ENCODE data around the gene FERMT1. TPM values are rescaled to one million over a fixed set of nuclear protein-coding genes. Genes with fewer than 3 reads are reported as not detected.
"Not testable (repeated sequence)": the region's sequence is repeated elsewhere in the genome, so short reads cannot be mapped to it uniquely, and the experiment has no call there.

Gene FERMT1
- total and polyA plus RNA-seq, 4 donors: 5.2 to 6.8 (median 5.5) TPM

GRCh38 chr20:6058684-6059295, 64.0 kb downstream of the FERMT1 start:
- Histone ChIP-seq H3K27ac (ENCODE audit: low read depth, low read length) (no peak overlapping the region), H3K36me3 (ENCODE audit: control insufficient read depth, insufficient read depth, low read length) (no peaks in the 10 kb centered on the region), H3K4me1 (ENCODE audit: control insufficient read depth, insufficient read depth, low read length) (no peaks in the 10 kb centered on the region), H3K4me3 (ENCODE audit: low read depth, low read length) (no peak overlapping the region), H3K9me3 (ENCODE audit: control insufficient read depth, insufficient read depth, low read length) (no peaks in the 10 kb centered on the region), H3K27me3 (ENCODE audit: control insufficient read depth, insufficient read depth, low read length) (no peaks in the 10 kb centered on the region)
- 79% methylated on average over 4 of the region's 7 CpGs for WGBS (ENCODE audit: insufficient coverage)
- DNase-seq (ENCODE audit: low read depth in 4 of 6, low spot score in 6 of 6): no peak

DNA sequence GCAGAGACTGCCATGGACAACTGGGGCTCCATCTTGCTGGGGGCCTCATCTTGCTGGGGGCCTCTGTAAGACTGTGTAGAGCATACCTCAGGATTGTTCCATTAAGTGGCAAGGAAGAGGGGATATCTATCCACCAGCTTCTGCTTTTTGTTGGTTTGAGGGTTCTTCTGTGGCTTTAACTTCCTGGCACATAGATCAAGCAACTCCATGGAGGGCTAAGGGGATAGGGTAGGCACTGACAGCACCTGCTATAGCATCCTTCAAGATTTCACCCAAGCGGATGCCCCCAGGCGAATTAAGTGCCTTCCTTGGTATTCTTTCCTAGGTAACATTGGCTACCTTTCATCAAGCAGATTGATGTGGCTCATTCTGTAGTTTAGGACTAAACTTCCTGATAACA, 65.1 kb downstream of the FERMT1 start:
- Histone ChIP-seq H3K27ac (ENCODE audit: low read depth, low read length) (no peak overlapping the region), H3K4me1 (ENCODE audit: control insufficient read depth, insufficient read depth, low read length) (peaks cover 2% of the 10 kb centered on the region), H3K36me3 (ENCODE audit: control insufficient read depth, insufficient read depth, low read length) (no peaks in the 10 kb centered on the region), H3K4me3 (ENCODE audit: low read depth, low read length) (no peak overlapping the region), H3K9me3 (ENCODE audit: control insufficient read depth, insufficient read depth, low read length) (no peaks in the 10 kb centered on the region), H3K27me3 (ENCODE audit: control insufficient read depth, insufficient read depth, low read length) (peaks cover 2% of the 10 kb centered on the region)
- DNase-seq (ENCODE audit: low read depth in 4 of 6, low spot score in 6 of 6): no peak
- WGBS (ENCODE audit: insufficient coverage): no CpG with 5 or more reads among the region's 2 CpGs

DNA sequence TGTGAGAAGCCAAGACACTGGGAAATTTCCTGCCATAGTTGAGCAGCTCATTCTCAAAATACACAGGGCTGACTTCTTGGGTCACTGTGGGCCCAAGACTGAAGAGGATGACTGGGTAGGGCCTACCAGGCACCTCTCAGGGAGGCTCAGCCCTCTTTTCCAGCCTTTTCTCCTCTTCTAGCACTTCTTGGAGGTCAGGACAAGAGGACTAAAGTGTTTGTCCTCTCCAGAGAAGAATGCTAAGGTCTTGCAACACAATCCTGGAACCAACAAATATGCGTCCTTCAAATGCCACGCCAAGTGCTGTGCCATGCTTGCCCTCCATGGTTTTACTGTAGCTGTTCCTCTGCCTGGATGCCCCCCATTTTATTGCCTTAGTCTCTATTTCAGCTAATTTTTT, 65.7 kb downstream of the FERMT1 start:
- Histone ChIP-seq H3K4me3 (ENCODE audit: low read depth, low read length) (no peak overlapping the region), H3K4me1 (ENCODE audit: control insufficient read depth, insufficient read depth, low read length) (peaks cover 5% of the 10 kb centered on the region), H3K9me3 (ENCODE audit: control insufficient read depth, insufficient read depth, low read length) (no peaks in the 10 kb centered on the region), H3K27ac (ENCODE audit: low read depth, low read length) (no peak overlapping the region), H3K36me3 (ENCODE audit: control insufficient read depth, insufficient read depth, low read length) (no peaks in the 10 kb centered on the region), H3K27me3 (ENCODE audit: control insufficient read depth, insufficient read depth, low read length) (peaks cover 4% of the 10 kb centered on the region)
- no peak for DNase-seq (ENCODE audit: low read depth in 4 of 6, low spot score in 6 of 6)
- 90% methylated on average over 2 of the region's 2 CpGs for WGBS (ENCODE audit: insufficient coverage)

- Histone ChIP-seq H3K27ac (ENCODE audit: low read depth, low read length) (no peak overlapping the region), H3K4me1 (ENCODE audit: control insufficient read depth, insufficient read depth, low read length) (peaks cover 10% of the 10 kb centered on the region), H3K9me3 (ENCODE audit: control insufficient read depth, insufficient read depth, low read length) (no peaks in the 10 kb centered on the region), H3K4me3 (ENCODE audit: low read depth, low read length) (no peak overlapping the region), H3K27me3 (ENCODE audit: control insufficient read depth, insufficient read depth, low read length) (peaks cover 13% of the 10 kb centered on the region), H3K36me3 (ENCODE audit: control insufficient read depth, insufficient read depth, low read length) (no peaks in the 10 kb centered on the region)
- no peak for DNase-seq (ENCODE audit: low read depth in 4 of 6, low spot score in 6 of 6)
- WGBS (ENCODE audit: insufficient coverage): 90% methylated on average over 9 of the region's 9 CpGs
Observed at GRCh38 chr20:6055981-6056569, 66.8 kb downstream of the FERMT1 start.

DNA sequence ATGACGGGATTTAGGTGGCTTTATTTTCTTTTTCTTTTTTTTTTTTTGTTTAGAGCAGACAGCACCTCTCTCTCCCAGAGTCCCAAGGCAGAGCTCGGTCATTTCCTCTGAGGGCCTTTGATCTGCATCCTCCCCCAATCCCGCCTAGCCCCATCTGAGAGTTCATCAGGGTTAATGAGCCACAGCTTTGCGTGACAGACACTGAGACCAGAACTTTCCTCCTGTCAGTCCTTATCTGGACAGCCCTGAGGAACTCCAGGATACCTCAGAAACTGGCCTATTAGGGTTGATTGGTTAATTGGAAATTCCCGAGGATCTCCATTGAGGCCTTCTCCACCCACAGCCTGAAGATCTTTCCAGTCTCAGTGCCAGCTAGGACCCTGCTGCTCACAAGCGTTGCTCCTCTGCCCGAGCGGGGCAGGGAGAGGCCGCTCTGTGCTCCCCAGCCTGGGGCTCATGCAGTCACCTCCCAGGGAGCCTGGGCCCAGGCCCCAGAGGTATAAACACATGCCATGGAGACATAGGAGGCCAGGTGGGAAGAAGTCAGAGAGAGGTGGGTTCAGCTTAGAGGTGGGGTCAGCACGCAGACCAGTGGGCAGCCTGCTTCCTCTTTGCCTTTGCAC, 67.6 kb downstream of the FERMT1 start:
- Histone ChIP-seq H3K4me3 (ENCODE audit: low read depth, low read length) (no peak overlapping the region), H3K27ac (ENCODE audit: low read depth, low read length) (no peak overlapping the region), H3K36me3 (ENCODE audit: control insufficient read depth, insufficient read depth, low read length) (no peaks in the 10 kb centered on the region), H3K9me3 (ENCODE audit: control insufficient read depth, insufficient read depth, low read length) (no peaks in the 10 kb centered on the region), H3K4me1 (ENCODE audit: control insufficient read depth, insufficient read depth, low read length) (peaks cover 10% of the 10 kb centered on the region), H3K27me3 (ENCODE audit: control insufficient read depth, insufficient read depth, low read length) (peaks cover 16% of the 10 kb centered on the region)
- no peak for DNase-seq (ENCODE audit: low read depth in 4 of 6, low spot score in 6 of 6)
- WGBS (ENCODE audit: insufficient coverage): 64% methylated on average over 7 of the region's 10 CpGs

- no CpG with 5 or more reads among the region's 4 CpGs for WGBS (ENCODE audit: insufficient coverage)
- not testable (repeated sequence) for H3K9me3 ChIP-seq (ENCODE audit: control insufficient read depth, insufficient read depth, low read length); H3K36me3 ChIP-seq (ENCODE audit: control insufficient read depth, insufficient read depth, low read length); H3K27ac ChIP-seq (ENCODE audit: low read depth, low read length); DNase-seq (ENCODE audit: low read depth in 4 of 6, low spot score in 6 of 6); H3K4me1 ChIP-seq (ENCODE audit: control insufficient read depth, insufficient read depth, low read length); H3K4me3 ChIP-seq (ENCODE audit: low read depth, low read length)
- H3K27me3 ChIP-seq (ENCODE audit: control insufficient read depth, insufficient read depth, low read length): peaks cover 20% of the 10 kb centered on the region
Observed at GRCh38 chr20:6054689-6055051, 68.2 kb downstream of the FERMT1 start.

- Histone ChIP-seq H3K27me3 (ENCODE audit: control insufficient read depth, insufficient read depth, low read length) (peaks cover 20% of the 10 kb centered on the region), H3K27ac (ENCODE audit: low read depth, low read length) (no peak within 1 kb of the TSS), H3K4me3 (ENCODE audit: low read depth, low read length) (no peak within 1 kb of the TSS), H3K4me1 (ENCODE audit: control insufficient read depth, insufficient read depth, low read length) (peaks cover 10% of the 10 kb centered on the region), H3K36me3 (ENCODE audit: control insufficient read depth, insufficient read depth, low read length) (no peaks in the 10 kb centered on the region), H3K9me3 (ENCODE audit: control insufficient read depth, insufficient read depth, low read length) (no peaks in the 10 kb centered on the region)
- peak in 1 of 6 donors; percentile 19 for DNase-seq (ENCODE audit: low read depth in 4 of 6, low spot score in 6 of 6)
- 60% methylated on average over 10 of the region's 13 CpGs for WGBS (ENCODE audit: insufficient coverage)
Observed at GRCh38 chr20:6053776-6054688, 68.8 kb downstream of the FERMT1 start, which contains the start of gene LRRN4. Gene LRRN4 (minus strand): TSS chr20:6054060. CDS start chr20:6052799, 1,261 bp downstream.

DNA sequence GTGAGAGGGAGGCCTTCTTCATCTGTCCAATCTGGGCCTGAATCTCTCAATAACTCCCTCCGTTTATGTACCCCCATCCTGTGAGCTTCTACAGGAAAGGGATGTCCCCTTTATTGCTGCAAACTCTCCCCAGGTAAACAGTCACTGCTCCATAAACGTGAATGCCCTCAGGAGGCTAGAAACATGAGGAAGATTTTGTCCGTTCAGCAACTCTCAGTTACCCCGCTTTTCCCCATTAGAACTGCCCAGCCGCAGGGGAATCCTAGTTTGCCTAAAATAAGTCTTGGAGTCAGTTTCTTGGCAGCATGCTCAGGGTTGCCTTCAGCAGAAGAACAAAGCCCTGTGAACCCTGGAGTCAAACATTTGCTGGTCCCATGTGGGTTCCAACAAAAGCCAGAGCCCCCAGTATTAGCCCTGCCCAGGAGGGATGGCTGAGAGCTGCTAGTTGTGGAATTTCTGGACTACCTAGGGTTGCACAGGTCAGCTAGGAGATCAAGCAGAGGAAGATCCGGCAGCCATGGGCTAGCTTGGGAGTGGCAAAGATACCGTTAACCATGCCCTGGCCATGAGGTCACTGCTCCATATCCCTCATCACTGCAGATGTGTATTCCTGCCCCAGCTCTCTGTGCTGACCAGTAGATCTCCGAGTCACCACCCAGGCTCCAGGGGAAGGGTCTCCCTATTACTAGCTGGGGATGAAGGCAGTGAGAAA, 69.6 kb downstream of the FERMT1 start:
- Histone ChIP-seq H3K9me3 (ENCODE audit: control insufficient read depth, insufficient read depth, low read length) (no peaks in the 10 kb centered on the region), H3K36me3 (ENCODE audit: control insufficient read depth, insufficient read depth, low read length) (no peaks in the 10 kb centered on the region), H3K4me3 (ENCODE audit: low read depth, low read length) (no peak overlapping the region), H3K27me3 (ENCODE audit: control insufficient read depth, insufficient read depth, low read length) (peaks cover 20% of the 10 kb centered on the region), H3K4me1 (ENCODE audit: control insufficient read depth, insufficient read depth, low read length) (peaks cover 10% of the 10 kb centered on the region), H3K27ac (ENCODE audit: low read depth, low read length) (no peak overlapping the region)
- 68% methylated on average over 8 of the region's 8 CpGs for WGBS (ENCODE audit: insufficient coverage)
- no peak for DNase-seq (ENCODE audit: low read depth in 4 of 6, low spot score in 6 of 6)

DNA sequence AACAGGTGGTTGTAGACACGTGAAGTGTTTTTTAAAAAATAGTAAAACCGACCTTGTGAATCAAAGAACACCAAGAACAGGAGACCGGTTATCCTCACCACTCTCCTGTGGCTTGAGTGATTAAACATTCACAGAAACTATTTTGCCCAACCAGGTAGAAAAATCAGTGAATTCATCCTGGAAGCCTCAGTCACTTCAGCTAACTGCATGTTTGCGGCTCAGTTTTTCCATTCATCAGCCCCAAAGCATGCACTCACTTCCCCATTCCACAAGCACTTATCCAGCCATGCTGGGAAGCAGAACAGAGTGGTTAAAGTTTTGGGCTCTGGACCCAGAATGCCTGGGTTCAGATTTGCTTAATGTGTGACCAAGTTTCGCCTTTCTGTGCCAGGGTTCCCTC, 71.3 kb downstream of the FERMT1 start:
- Histone ChIP-seq H3K27me3 (ENCODE audit: control insufficient read depth, insufficient read depth, low read length) (peaks cover 20% of the 10 kb centered on the region), H3K4me3 (ENCODE audit: low read depth, low read length) (no peak overlapping the region)
- WGBS (ENCODE audit: insufficient coverage): 71% methylated on average over 1 of the region's 5 CpGs

More for the DNA sequence above, 71.3 kb downstream of the FERMT1 start:
- H3K9me3 ChIP-seq (ENCODE audit: control insufficient read depth, insufficient read depth, low read length): no peaks in the 10 kb centered on the region
- peaks cover 10% of the 10 kb centered on the region for H3K4me1 ChIP-seq (ENCODE audit: control insufficient read depth, insufficient read depth, low read length)
- H3K27ac ChIP-seq (ENCODE audit: low read depth, low read length): no peak overlapping the region
- DNase-seq (ENCODE audit: low read depth in 4 of 6, low spot score in 6 of 6): no peak
- H3K36me3 ChIP-seq (ENCODE audit: control insufficient read depth, insufficient read depth, low read length): no peaks in the 10 kb centered on the region
